T-helper 1 cell treated with Interleukin-12 subunit alpha and Interleukin-12 subunit beta and Interleukin-4 antibody, amounts not matched to agents 30 ng/mL and 1 ng/mL, for 36 hours (primary cell): ENCODE results near the gene KDM2B. TPM values are rescaled to one million over a fixed set of nuclear protein-coding genes. Genes with fewer than 3 reads are reported as not detected.

Source experiments
- intact Hi-C: fragments of 100-400 bp; cut with micrococcal nuclease; formaldehyde crosslinking; loops from one replicate; pipeline ENCODE4 v1.15.1; 2024
- total RNA-seq: library from RNA; stranded (reverse); gene quantifications from 2 replicates; pipeline ENCODE4 v1.2.3, GENCODE V29; 2022

KDM2B gene
- total RNA-seq, 1 donor from 2014 or later: 55.2 TPM

GRCh38 chr12:121442028-121442948 is 138.5 kb downstream of the KDM2B start:
- intact Hi-C loops: loop anchor here (2.0 to 5.0 kb wide), 2 partner anchors 41 to 90 kb away; partner anchors contain the start of genes ANAPC5 and RNF34

- intact Hi-C loops: loop anchor here (5.0 kb wide), 1 partner anchor 89 kb away; the partner anchor contains the start of gene ANAPC5
Observed at GRCh38 chr12:121441555-121441954, 139.3 kb downstream of the KDM2B start.

GRCh38 chr12:121440768-121441167 is 140.1 kb downstream of the KDM2B start:
- intact Hi-C loops: loop anchor here (5.0 kb wide), 1 partner anchor 88 kb away; the partner anchor contains the start of gene ANAPC5

- intact Hi-C loops: loop anchor here (5.0 kb wide), 1 partner anchor 87 kb away; the partner anchor contains the start of gene ANAPC5
Observed at GRCh38 chr12:121439715-121440114, 141.1 kb downstream of the KDM2B start.

- intact Hi-C loops: no loop called here
Observed at GRCh38 chr12:121438905-121439304, 141.9 kb downstream of the KDM2B start.

GRCh38 chr12:121436706-121437105 is 144.1 kb downstream of the KDM2B start:
- intact Hi-C loops: no loop called here

GRCh38 chr12:121432740-121433480 is 147.9 kb downstream of the KDM2B start:
- intact Hi-C loops: no loop called here

- intact Hi-C loops: no loop called here
Observed at GRCh38 chr12:121430833-121431415, 149.9 kb downstream of the KDM2B start.

GRCh38 chr12:121428883-121429282 is 151.9 kb downstream of the KDM2B start:
- intact Hi-C loops: no loop called here

- intact Hi-C loops: no loop called here
Observed at GRCh38 chr12:121427556-121428050, 153.2 kb downstream of the KDM2B start.

GRCh38 chr12:121424624-121424975 is 156.2 kb downstream of the KDM2B start:
- intact Hi-C loops: no loop called here

GRCh38 chr12:121423682-121424623 is 156.9 kb downstream of the KDM2B start:
- intact Hi-C loops: no loop called here

GRCh38 chr12:121423253-121423652 is 157.6 kb downstream of the KDM2B start:
- intact Hi-C loops: no loop called here

- intact Hi-C loops: no loop called here
Observed at GRCh38 chr12:121420109-121420508, 160.7 kb downstream of the KDM2B start.

- intact Hi-C loops: no loop called here
Observed at GRCh38 chr12:121417847-121418246, 163.0 kb downstream of the KDM2B start.

- intact Hi-C loops: no loop called here
Observed at GRCh38 chr12:121413917-121414316, 166.9 kb downstream of the KDM2B start.

- intact Hi-C loops: no loop called here
Observed at GRCh38 chr12:121405211-121405610, 175.6 kb downstream of the KDM2B start.

- intact Hi-C loops: loop anchor here (5.0 kb wide), 5 partner anchors 133 to 1112 kb away; partner anchors contain the start of genes RNU4-1, RNU4-2 and SPPL3
Observed at GRCh38 chr12:121404734-121405133, 176.1 kb downstream of the KDM2B start.

- intact Hi-C loops: loop anchor here (5.0 kb wide), 5 partner anchors 134 to 1111 kb away; partner anchors contain the start of genes RNU4-1, RNU4-2 and SPPL3
Observed at GRCh38 chr12:121403721-121404120, 177.1 kb downstream of the KDM2B start.
